Lower leg skin (tissue), 4 donors: Measurements from ENCODE around the gene ADGRA1. TPM values are rescaled to one million over a fixed set of nuclear protein-coding genes. Genes with fewer than 3 reads are reported as not detected.

Experiments used
- DNase-seq, 2 donors: peaks; one replicate each; pipeline ENCODE4 v3.0.0-alpha.2; 2019; ENCODE audit warnings: low spot score in 2 of 2
- H3K4me3 ChIP-seq: fragments of 200-600 bp; sonication (generic); 2 replicates; pipeline ENCODE4 v1.5.1; 2017; ENCODE audit warnings: mild to moderate bottlenecking, low read depth; ENCODE audit not compliant: poor library complexity, severe bottlenecking
- POLR2A ChIP-seq, 2 donors: fragments of 450-650 bp; IDR thresholded peaks; one replicate each; pipeline ENCODE4 v1.6.1; 2016 to 2017; ENCODE audit warnings: antibody characterized with exemption in 2 of 2, mild to moderate bottlenecking in 1 of 2, moderate library complexity in 1 of 2
- WGBS, 2 donors: methylation state at CpG; one replicate each; pipeline ENCODE4 v1.1.5; 2018; 5-methylcytosine and 5-hydroxymethylcytosine counted together
- intact Hi-C: fragments of 100-400 bp; cut with DNase I; formaldehyde crosslinking; loops from one replicate; pipeline ENCODE4 v1.15.0; 2023; ENCODE audit warnings: low total_unique reads
- total RNA-seq, 4 donors: library from RNA; depleted of rRNA; stranded (reverse); fragments of >200 nt; gene quantifications; one replicate each; pipeline ENCODE4 v1.1.0, GENCODE V29; 2016
- TF ChIP-seq, protein P1 (sequence below), 3 donors: fragments of 450-650 bp; IDR thresholded peaks; one replicate each; pipeline ENCODE4 v1.5.1; 2016; ENCODE audit warnings: antibody characterized with exemption in 3 of 3, mild to moderate bottlenecking in 3 of 3, moderate library complexity in 2 of 3

Gene ADGRA1
- total RNA-seq, 4 donors from 2014 or later: not detected

DNA sequence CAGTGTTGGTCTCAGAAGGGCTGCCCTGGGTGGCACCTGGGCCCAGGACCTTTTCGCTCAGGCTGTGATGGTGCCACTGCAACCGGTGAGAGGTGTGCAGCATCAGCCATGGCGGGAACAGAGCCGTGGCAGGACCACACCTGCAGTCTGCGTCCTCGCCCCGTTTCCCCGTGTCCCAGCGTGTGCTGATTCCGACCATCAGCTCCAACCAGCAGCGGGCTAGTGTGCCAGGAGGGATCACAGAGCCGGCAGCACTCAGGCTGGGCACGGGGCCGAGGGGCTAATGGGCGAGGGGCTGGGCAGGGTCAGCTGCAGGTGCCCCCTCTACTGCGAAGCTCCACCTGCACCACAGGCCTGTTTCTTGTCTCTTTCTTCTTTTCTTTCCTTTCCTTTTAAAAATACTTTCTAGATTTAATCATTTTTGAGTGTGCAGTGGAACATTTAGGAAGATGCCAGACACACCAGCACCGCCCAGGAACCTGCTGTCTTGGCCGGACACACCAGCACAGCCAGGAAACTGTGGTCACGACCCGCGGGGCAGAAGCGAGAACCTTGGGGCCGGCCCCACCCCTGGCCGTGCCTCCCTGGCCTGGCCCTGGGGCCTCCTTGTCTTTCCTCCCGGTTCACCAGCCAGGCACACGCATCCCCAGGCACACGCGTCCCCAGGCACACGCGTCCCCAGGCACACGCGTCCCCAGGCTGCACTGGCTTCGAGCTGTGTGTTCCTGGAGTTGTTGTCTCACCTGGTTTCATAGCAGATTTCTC lies 34.6 kb downstream of the ADGRA1 start:
- DNase-seq: no peak
- no peak overlapping the region for H3K4me3 ChIP-seq
- intact Hi-C loops: loop anchor here (5.0 kb wide), 1 partner anchor 285 kb away; no protein-coding TSS in a partner anchor
- TF ChIP-seq POLR2A (IDR thresholded peaks at IDR 0.05): no peak
- TF ChIP-seq, protein P1, sequence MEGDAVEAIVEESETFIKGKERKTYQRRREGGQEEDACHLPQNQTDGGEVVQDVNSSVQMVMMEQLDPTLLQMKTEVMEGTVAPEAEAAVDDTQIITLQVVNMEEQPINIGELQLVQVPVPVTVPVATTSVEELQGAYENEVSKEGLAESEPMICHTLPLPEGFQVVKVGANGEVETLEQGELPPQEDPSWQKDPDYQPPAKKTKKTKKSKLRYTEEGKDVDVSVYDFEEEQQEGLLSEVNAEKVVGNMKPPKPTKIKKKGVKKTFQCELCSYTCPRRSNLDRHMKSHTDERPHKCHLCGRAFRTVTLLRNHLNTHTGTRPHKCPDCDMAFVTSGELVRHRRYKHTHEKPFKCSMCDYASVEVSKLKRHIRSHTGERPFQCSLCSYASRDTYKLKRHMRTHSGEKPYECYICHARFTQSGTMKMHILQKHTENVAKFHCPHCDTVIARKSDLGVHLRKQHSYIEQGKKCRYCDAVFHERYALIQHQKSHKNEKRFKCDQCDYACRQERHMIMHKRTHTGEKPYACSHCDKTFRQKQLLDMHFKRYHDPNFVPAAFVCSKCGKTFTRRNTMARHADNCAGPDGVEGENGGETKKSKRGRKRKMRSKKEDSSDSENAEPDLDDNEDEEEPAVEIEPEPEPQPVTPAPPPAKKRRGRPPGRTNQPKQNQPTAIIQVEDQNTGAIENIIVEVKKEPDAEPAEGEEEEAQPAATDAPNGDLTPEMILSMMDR (IDR thresholded peaks at IDR 0.05): no peak
- WGBS, 2 donors: 65 to 69% methylated on average over 33 of the region's 33 CpGs

DNA sequence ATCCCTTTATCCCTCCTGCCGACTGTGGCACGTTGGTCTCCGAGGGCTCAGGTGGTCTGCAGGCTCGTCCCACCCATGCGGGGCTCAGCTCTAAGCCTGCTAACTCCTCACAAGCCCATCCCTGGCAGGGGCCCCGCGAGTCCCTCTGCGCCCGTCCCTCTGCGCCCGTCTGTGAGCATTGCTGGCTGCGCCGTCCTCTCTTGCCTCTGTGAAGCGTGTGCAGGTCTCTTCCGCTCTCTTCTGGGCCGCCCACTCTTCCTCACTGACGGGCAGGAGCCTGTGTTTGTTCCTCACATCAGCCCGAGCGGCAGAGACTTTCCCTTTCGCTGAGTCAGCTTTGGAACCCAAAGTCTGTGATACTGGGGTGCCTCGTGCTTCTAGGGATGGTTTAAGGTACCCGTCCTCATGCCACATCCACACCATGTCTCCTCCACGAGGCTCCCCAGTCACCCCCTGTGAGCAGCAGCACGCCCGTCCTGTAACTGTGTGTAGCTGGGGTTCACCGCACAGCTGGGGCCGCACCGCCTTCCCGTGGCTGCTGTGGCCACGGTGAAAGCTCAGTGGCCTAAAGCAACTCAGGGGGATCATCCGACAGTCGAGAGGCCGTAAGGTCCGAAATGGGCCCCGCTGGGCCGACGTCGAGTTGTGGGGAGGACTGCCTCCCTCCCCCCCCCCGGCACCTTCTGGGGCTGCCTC lies 35.5 kb downstream of the ADGRA1 start:
- DNase-seq: no peak
- intact Hi-C loops: loop anchor here (5.0 kb wide), 1 partner anchor 286 kb away; no protein-coding TSS in a partner anchor
- no peak overlapping the region for H3K4me3 ChIP-seq
- TF ChIP-seq, protein P1 (IDR thresholded peaks at IDR 0.05): no peak
- TF ChIP-seq POLR2A (IDR thresholded peaks at IDR 0.05): no peak
- WGBS, 2 donors: 73 to 84% methylated on average over 39 of the region's 39 CpGs

DNA sequence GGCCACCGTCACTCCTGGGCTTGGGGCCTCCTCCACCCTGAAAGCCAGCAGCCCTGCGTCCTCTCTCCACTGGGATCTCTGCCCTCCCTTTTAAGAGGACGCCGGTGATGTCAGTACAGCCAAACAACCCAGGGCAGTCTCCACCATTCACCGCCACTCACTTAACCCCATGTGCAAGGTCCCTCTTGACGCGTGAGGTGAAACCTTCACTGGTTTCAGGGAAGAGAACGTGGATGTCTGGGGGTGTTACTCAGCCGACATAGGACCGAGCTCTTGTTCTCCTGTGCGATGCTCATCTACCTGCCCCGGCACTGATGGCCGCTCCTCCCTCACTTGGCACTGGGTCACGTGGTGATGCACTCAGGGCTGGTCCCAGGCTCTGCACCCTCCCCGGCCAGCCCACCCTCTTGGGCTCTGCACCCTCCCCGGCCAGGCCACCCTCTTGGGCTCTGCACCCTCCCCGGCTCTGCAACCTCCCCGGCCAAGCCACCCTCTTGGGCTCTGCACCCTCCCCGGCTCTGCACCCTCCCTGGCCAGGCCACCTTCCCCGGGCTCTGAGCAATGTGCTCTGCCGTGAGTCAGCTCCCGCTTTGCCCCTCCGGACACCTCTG lies 36.1 kb downstream of the ADGRA1 start:
- TF ChIP-seq, protein P1 (IDR thresholded peaks at IDR 0.05): no peak
- no peak for TF ChIP-seq POLR2A (IDR thresholded peaks at IDR 0.05)
- 69 to 72% methylated on average over 23 of the region's 23 CpGs for WGBS, 2 donors
- intact Hi-C loops: loop anchor here (5.0 kb wide), 1 partner anchor 287 kb away; no protein-coding TSS in a partner anchor
- H3K4me3 ChIP-seq: no peak overlapping the region
- no peak for DNase-seq

DNA sequence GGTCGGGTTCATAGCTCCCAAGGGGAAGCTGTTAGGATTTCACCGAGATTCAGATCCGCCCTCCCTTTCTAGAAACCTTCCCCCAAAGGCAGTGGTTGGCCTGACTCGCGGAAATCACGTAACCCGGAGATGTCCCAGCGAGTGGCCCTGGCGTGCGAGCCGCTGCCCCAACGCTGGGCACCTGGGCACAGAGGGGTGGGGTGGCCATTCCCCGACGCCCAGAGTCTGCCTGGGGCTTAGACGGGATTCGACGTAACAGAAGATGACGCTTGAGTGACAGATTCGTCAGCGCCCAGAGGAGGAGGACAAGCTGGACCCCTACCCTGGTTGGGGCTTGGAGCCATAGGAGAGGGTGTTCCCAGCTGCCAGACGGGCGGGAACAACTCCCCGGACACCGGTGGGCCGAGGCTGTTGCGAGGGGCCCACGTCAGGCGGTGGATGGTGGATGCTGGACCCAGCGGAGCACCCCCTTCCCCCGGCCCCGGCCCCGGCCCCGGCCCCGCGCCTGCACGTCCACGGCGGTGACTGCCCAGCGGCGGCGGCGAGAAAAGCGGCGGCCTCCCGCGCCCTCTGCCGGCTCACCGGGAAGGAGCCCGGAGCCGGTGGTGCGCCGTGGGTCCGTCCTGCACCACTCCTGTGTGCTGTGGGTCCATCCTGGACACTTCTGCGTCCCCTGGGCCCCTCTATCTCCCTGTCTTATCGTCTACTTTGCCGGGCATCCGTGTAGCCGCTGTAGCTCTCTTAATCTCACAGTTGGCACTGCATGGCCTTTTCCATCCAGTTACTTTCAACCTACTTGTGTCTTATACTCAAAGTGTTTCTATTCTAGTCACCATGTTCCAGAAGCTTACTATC lies 36.9 kb downstream of the ADGRA1 start:
- 33 to 35% methylated on average over 40 to 53 of the region's 58 CpGs for WGBS, 2 donors
- DNase-seq: no peak
- intact Hi-C loops: loop anchor here (5.0 kb wide), 1 partner anchor 287 kb away; no protein-coding TSS in a partner anchor
- H3K4me3 ChIP-seq: no peak overlapping the region
- TF ChIP-seq POLR2A (IDR thresholded peaks at IDR 0.05): no peak
- TF ChIP-seq, protein P1 (IDR thresholded peaks at IDR 0.05): no peak

DNA sequence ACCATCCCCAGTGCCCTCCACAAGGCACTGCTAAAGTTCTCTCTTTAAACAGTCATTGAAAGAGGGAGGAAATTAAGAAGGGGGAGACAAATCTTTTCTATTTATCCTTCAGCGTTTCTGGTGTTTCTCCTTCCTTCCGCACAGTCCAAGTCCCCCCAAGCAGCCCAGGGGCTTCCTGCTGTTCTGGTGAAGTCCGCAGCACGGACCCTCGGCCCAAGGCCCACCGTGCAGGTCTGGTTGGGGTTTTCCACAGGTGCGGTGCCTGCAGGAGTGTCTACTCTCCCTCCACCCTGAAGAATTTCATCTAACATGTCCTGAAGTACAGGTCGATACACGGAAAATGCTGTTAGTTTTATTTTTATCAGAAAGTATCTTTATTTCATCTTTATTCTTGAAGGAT lies 38.2 kb downstream of the ADGRA1 start:
- no peak for DNase-seq
- intact Hi-C loops: no loop called here

More for the DNA sequence above, 38.2 kb downstream of the ADGRA1 start:
- no peak for TF ChIP-seq POLR2A (IDR thresholded peaks at IDR 0.05)
- TF ChIP-seq, protein P1 (IDR thresholded peaks at IDR 0.05): no peak
- WGBS, 2 donors: 47 to 54% methylated on average over 9 of the region's 9 CpGs
- no peak overlapping the region for H3K4me3 ChIP-seq
